ENCODE measurements around the gene ERN2.

- TF ChIP-seq, protein P1, sequence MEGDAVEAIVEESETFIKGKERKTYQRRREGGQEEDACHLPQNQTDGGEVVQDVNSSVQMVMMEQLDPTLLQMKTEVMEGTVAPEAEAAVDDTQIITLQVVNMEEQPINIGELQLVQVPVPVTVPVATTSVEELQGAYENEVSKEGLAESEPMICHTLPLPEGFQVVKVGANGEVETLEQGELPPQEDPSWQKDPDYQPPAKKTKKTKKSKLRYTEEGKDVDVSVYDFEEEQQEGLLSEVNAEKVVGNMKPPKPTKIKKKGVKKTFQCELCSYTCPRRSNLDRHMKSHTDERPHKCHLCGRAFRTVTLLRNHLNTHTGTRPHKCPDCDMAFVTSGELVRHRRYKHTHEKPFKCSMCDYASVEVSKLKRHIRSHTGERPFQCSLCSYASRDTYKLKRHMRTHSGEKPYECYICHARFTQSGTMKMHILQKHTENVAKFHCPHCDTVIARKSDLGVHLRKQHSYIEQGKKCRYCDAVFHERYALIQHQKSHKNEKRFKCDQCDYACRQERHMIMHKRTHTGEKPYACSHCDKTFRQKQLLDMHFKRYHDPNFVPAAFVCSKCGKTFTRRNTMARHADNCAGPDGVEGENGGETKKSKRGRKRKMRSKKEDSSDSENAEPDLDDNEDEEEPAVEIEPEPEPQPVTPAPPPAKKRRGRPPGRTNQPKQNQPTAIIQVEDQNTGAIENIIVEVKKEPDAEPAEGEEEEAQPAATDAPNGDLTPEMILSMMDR (IDR thresholded peaks at IDR 0.05; ENCODE audit: insufficient read depth, low read length) = no peak
- no peak for TF ChIP-seq REST (IDR thresholded peaks at IDR 0.05; ENCODE audit: insufficient replicate concordance, low read depth)
These were observed 6.6 kb downstream of the ERN2 start for GRCh38 chr16:23706439-23706838.

Measured in HL-60 (cell line).